Endothelial cell of umbilical vein (primary cell): ENCODE results near the gene SLCO3A1. TPM values are rescaled to one million over a fixed set of nuclear protein-coding genes. Genes with fewer than 3 reads are reported as not detected.

Experiments used
- BruUV-seq: library from RNA; stranded (reverse); fragments of 400-500 nt; replicated peaks from 2 replicates; lab custom pipeline; 2021; lab: Mats Ljungman, UMichigan
- CTCF ChIA-PET: fragments of 300-600, 350-600 bp; sonication (Branson Sonifier 250); formaldehyde crosslinking; loops from one replicate; lab custom pipeline; 2021; ENCODE audit warnings: antibody characterized with exemption, inconsistent platforms; lab: Charles Lee
- POLR2A ChIA-PET: fragments of 300-600, 350-600 bp; sonication (Branson Sonifier 250); formaldehyde crosslinking; loops from one replicate; lab custom pipeline; 2021; ENCODE audit warnings: antibody characterized with exemption, inconsistent platforms; lab: Charles Lee
- DNase-seq: peaks from one replicate; pipeline ENCODE4 v3.0.0-alpha.2; 2011; ENCODE audit warnings: low read depth, low spot score
- FAIRE-seq: peaks from 2 replicates; lab custom pipeline; 2011; peaks lifted over from hg19 to GRCh38; lab: Jason Lieb, UNC
- H2AFZ ChIP-seq: 2 replicates; pipeline ENCODE4 v1.6.0; 2012; ENCODE audit warnings: low read depth, low read length, control low read depth, inconsistent platforms
- H3K27ac ChIP-seq: 2 replicates; pipeline ENCODE4 v1.5.1; 2011; ENCODE audit warnings: low read depth, mild to moderate bottlenecking, control low read depth, low read length, moderate library complexity; ENCODE audit not compliant: insufficient read depth
- H3K27me3 ChIP-seq, 2 experiments: 2 replicates each; pipeline versions ENCODE4 v1.6.0 to v1.6.1; 2011; ENCODE audit warnings: low read length in 2 of 2, mixed read lengths in 1 of 2; ENCODE audit not compliant: control insufficient read depth in 2 of 2, insufficient read depth in 2 of 2
- H3K36me3 ChIP-seq, 2 experiments: 2 replicates in 1 of 2; 3 replicates in 1 of 2; pipeline ENCODE4 v1.5.1; 2011; ENCODE audit warnings: low read length in 2 of 2, mild to moderate bottlenecking in 1 of 2, moderate library complexity in 1 of 2; ENCODE audit not compliant: control insufficient read depth in 2 of 2, insufficient read depth in 2 of 2; ENCODE audit errors: extremely low read depth in 1 of 2
- H3K4me1 ChIP-seq: 3 replicates; pipeline ENCODE4 v1.5.1; 2011; ENCODE audit warnings: mild to moderate bottlenecking, low read length; ENCODE audit not compliant: control insufficient read depth, insufficient read depth; ENCODE audit errors: extremely low read depth
- H3K4me2 ChIP-seq: 2 replicates; pipeline ENCODE4 v1.6.1; 2011; ENCODE audit warnings: low read length, control low read depth, mixed read lengths; ENCODE audit not compliant: insufficient read depth
- H3K4me3 ChIP-seq, 3 experiments: fragments of 200-600 bp in 1 of 3; sonication (generic), shearing (Covaris generic) in 1 of 3; replicated peaks in 1 of 3; 2 replicates each; pipeline ENCODE4 v1.5.1; 2011 to 2016; ENCODE audit warnings: control low read depth in 3 of 3, low read length in 3 of 3, mild to moderate bottlenecking in 2 of 3, inconsistent platforms in 1 of 3, low read depth in 1 of 3, moderate library complexity in 1 of 3; ENCODE audit not compliant: insufficient read depth in 1 of 3
- H3K79me2 ChIP-seq: 2 replicates; pipeline ENCODE4 v1.6.0; 2012; ENCODE audit warnings: low read length, inconsistent platforms; ENCODE audit not compliant: control insufficient read depth, insufficient read depth
- H3K9ac ChIP-seq: replicated peaks from 2 replicates; pipeline ENCODE3; 2011; ENCODE audit warnings: low read length, control low read depth; ENCODE audit not compliant: insufficient read depth; ENCODE audit errors: extremely low read depth
- H3K9me1 ChIP-seq: replicated peaks from 3 replicates; pipeline ENCODE4 v1.6.0; 2011; ENCODE audit warnings: mild to moderate bottlenecking, low read length; ENCODE audit not compliant: control insufficient read depth, insufficient read depth; ENCODE audit errors: extremely low read depth
- H3K9me3 ChIP-seq: replicated peaks from 2 replicates; pipeline ENCODE4 v1.5.1; 2012; ENCODE audit warnings: low read length, inconsistent platforms; ENCODE audit not compliant: control insufficient read depth, insufficient read depth
- H4K20me1 ChIP-seq: replicated peaks from 2 replicates; pipeline ENCODE3; 2011; ENCODE audit warnings: mild to moderate bottlenecking, low read length; ENCODE audit not compliant: control insufficient read depth, insufficient read depth; ENCODE audit errors: extremely low read depth
- EZH2 ChIP-seq: IDR thresholded peaks from 2 replicates; pipeline ENCODE4 v1.6.1; 2012; ENCODE audit warnings: borderline replicate concordance, low read depth, mild to moderate bottlenecking, moderate library complexity, low read length, inconsistent platforms; ENCODE audit not compliant: severe bottlenecking
- FOS ChIP-seq: IDR thresholded peaks from 2 replicates; pipeline ENCODE4 v1.6.1; 2011; ENCODE audit warnings: mild to moderate bottlenecking, low read length, moderate library complexity, borderline replicate concordance; ENCODE audit not compliant: insufficient read depth
- GATA2 ChIP-seq: IDR thresholded peaks from 2 replicates; pipeline ENCODE4 v1.7.0; 2011; ENCODE audit warnings: low read depth, mild to moderate bottlenecking, moderate library complexity, mixed read lengths, low read length; ENCODE audit not compliant: insufficient read length, insufficient read depth
- JUN ChIP-seq: IDR thresholded peaks from 2 replicates; pipeline ENCODE4 v1.6.1; 2011; ENCODE audit warnings: borderline replicate concordance, low read depth; ENCODE audit not compliant: insufficient read length, insufficient read depth
- MYC ChIP-seq: IDR thresholded peaks from one replicate; pipeline ENCODE4 v1.6.1; 2011; ENCODE audit warnings: mild to moderate bottlenecking, low read depth, low read length
- POLR2A ChIP-seq: IDR thresholded peaks from 2 replicates; pipeline ENCODE4 v1.6.1; 2012; ENCODE audit warnings: low read depth, mild to moderate bottlenecking, control low read depth, low read length
- POLR2AphosphoS5 ChIP-seq: IDR thresholded peaks from 2 replicates; pipeline ENCODE4 v1.6.1; 2012; ENCODE audit warnings: low read depth, mild to moderate bottlenecking, control low read depth, low read length, moderate library complexity; ENCODE audit not compliant: insufficient read depth
- dilution Hi-C: fragments of 300-500 bp; cut with MboI; formaldehyde crosslinking; loops from one replicate; pipeline ENCODE4 v1.15.0; 2019; ENCODE audit warnings: low sequenced_read_pairs; ENCODE audit not compliant: extremely low pct_ligation_motif_present
- intact Hi-C: fragments of 100-400 bp; cut with micrococcal nuclease; formaldehyde crosslinking; loops from one replicate; pipeline ENCODE4 v1.10.0; 2022
- polyA plus RNA-seq, 4 experiments: library from polyadenylated mRNA; depleted of rRNA in 3 of 4; stranded (reverse) in 3 of 4; unstranded in 1 of 4; fragments of >200 nt; gene quantifications; 2 replicates each; pipeline versions ENCODE4 v1.2.1 to v1.2.3, GENCODE V29; 2011 to 2012; ENCODE audit warnings: missing spikeins in 1 of 4
- total RNA-seq: library from RNA; stranded (reverse); gene quantifications from 2 replicates; pipeline ENCODE4 v1.2.3, GENCODE V29; 2021
- TF ChIP-seq, protein P1 (sequence below): IDR thresholded peaks from 2 replicates; pipeline ENCODE4 v1.6.1; 2011; ENCODE audit not compliant: insufficient read depth, insufficient read length
- TF ChIP-seq, protein P2 (sequence below), 2 donors: IDR thresholded peaks; 1 replicate in 1 of 2; 2 replicates in 1 of 2; pipeline ENCODE4 v1.5.1; 2011; ENCODE audit warnings: low read length in 2 of 2, mild to moderate bottlenecking in 2 of 2, moderate library complexity in 2 of 2, control low read depth in 1 of 2, inconsistent platforms in 1 of 2, low read depth in 1 of 2; ENCODE audit not compliant: insufficient read depth in 1 of 2; ENCODE audit errors: extremely low read depth in 1 of 2

SLCO3A1 gene
- total and polyA plus RNA-seq, 2 donors (not counting 3 experiments of a cell fraction or from before 2014, with no cell fraction given) = 0.88 to 0.92 TPM

DNA sequence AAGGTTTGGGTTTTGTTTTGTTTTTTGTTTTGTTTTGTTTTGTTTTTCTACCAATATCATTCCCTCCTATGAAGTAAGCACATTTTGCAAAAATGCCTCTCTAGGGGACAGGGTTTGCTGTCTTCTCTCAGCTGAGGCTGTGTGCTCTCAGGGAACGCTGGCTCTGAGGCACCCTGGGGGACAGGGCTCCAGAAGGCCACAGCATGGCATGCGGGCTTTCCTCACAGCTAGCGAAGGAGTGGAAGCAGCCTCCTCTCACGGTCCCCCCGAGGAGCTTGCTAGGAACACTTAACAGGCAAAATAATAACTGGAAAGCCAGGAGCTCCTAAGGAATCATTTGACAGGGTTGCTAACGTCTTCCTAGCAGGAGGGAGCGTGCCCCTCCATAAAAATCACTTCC lies 312.5 kb downstream of the SLCO3A1 start:
- no peaks in the 10 kb centered on the region for H3K79me2 ChIP-seq
- CTCF ChIA-PET = no interaction called here
- H2AFZ ChIP-seq = no peak overlapping the region
- H3K27ac ChIP-seq = no peak overlapping the region
- DNase-seq (no peak), FAIRE-seq (no peak)
- dilution Hi-C loops = no loop called here
- intact Hi-C loops = no loop called here
- POLR2A ChIA-PET = no interaction called here
- H4K20me1 ChIP-seq = no peaks in the 10 kb centered on the region
- H3K9me3 ChIP-seq = no peaks in the 10 kb centered on the region
- no peak overlapping the region for H3K4me2 ChIP-seq
- H3K27me3 ChIP-seq = no peaks in the 10 kb centered on the region
- no peak for TF ChIP-seq EZH2
- no peak for TF ChIP-seq JUN
- TF ChIP-seq, protein P1, sequence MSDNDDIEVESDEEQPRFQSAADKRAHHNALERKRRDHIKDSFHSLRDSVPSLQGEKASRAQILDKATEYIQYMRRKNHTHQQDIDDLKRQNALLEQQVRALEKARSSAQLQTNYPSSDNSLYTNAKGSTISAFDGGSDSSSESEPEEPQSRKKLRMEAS = no peak
- TF ChIP-seq GATA2 = no peak
- TF ChIP-seq POLR2AphosphoS5 = no peak
- TF ChIP-seq, protein P2, sequence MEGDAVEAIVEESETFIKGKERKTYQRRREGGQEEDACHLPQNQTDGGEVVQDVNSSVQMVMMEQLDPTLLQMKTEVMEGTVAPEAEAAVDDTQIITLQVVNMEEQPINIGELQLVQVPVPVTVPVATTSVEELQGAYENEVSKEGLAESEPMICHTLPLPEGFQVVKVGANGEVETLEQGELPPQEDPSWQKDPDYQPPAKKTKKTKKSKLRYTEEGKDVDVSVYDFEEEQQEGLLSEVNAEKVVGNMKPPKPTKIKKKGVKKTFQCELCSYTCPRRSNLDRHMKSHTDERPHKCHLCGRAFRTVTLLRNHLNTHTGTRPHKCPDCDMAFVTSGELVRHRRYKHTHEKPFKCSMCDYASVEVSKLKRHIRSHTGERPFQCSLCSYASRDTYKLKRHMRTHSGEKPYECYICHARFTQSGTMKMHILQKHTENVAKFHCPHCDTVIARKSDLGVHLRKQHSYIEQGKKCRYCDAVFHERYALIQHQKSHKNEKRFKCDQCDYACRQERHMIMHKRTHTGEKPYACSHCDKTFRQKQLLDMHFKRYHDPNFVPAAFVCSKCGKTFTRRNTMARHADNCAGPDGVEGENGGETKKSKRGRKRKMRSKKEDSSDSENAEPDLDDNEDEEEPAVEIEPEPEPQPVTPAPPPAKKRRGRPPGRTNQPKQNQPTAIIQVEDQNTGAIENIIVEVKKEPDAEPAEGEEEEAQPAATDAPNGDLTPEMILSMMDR (IDR thresholded peaks at IDR 0.05; ENCODE audit: extremely low read depth in 1 of 2, insufficient read depth in 1 of 2, low read depth in 1 of 2, low read length in 2 of 2) = no peak
- no peak for TF ChIP-seq MYC
- TF ChIP-seq FOS = no peak
- no peak for TF ChIP-seq POLR2A
- H3K36me3 ChIP-seq = no peaks in the 10 kb centered on the region
- no TSS peak for BruUV-seq
- H3K9ac ChIP-seq = no peak overlapping the region
- no peaks in the 10 kb centered on the region for H3K4me1 ChIP-seq
- no peak overlapping the region for H3K4me3 ChIP-seq
- no peaks in the 10 kb centered on the region for H3K9me1 ChIP-seq
